Hepatic stellate cell (primary cell): ENCODE results near the gene ALAS2.
"Not testable (repeated sequence)": the region's sequence is repeated elsewhere in the genome, so short reads cannot be mapped to it uniquely, and the experiment has no call there.

ENCODE experiments used
- DNase-seq: peaks from one replicate; pipeline ENCODE4 v3.0.0; 2011; ENCODE audit warnings: low spot score

The ALAS2 gene

GRCh38 chrX:55030271-55031205 is at the start of gene ALAS2:
Gene ALAS2 (minus strand): TSS chrX:55030977. CDS start chrX:55026000, 4,977 bp downstream.
- no peak for DNase-seq

GRCh38 chrX:55074851-55075467 is 44.2 kb upstream of the ALAS2 start, which contains the start of gene PAGE2B:
Gene PAGE2B (plus strand): TSS chrX:55075030. CDS start chrX:55076042, 1,012 bp downstream.
- DNase-seq, result no peak

- DNase-seq, result no peak
These were observed 41.5 kb upstream of the ALAS2 start for GRCh38 chrX:55072286-55072685.

- not testable (repeated sequence) for DNase-seq
These were observed 36.4 kb upstream of the ALAS2 start for GRCh38 chrX:55067180-55067579.

GRCh38 chrX:55057675-55058249 is 27.0 kb upstream of the ALAS2 start:
- peak; percentile 7 for DNase-seq

- DNase-seq, result no peak
These were observed 26.3 kb upstream of the ALAS2 start for GRCh38 chrX:55056820-55057674.

- not testable (repeated sequence) for DNase-seq
These were observed 19.8 kb upstream of the ALAS2 start for GRCh38 chrX:55050599-55050998.

- no peak for DNase-seq
These were observed 10.7 kb upstream of the ALAS2 start for GRCh38 chrX:55041514-55041913.

DNA sequence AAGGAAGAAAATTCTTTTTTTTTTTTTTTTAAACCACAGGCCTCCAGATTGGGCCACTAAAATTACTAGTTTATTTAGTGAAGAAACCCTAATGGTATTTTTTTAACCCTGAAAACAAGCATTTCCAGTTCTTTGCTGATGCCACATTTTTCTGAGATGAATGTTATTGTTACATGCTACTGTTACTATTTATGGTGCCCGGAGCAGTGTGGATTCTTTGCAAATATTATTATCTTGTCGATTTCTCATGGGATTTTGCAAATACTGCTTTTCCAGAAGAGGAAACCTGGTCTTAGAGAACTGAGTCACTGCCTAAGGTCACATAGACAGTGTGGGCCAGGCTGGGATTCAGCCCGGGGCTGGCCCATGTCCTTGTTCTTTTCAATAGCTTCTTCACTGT is 8.7 kb upstream of the ALAS2 start:
- DNase-seq, result no peak

GRCh38 chrX:55033429-55033828 is 2.7 kb upstream of the ALAS2 start:
- no peak for DNase-seq

- DNase-seq, result no peak
These were observed 1.5 kb downstream of the ALAS2 start for GRCh38 chrX:55029291-55029690.

GRCh38 chrX:55028611-55029010 is 2.2 kb downstream of the ALAS2 start:
- no peak for DNase-seq

DNA sequence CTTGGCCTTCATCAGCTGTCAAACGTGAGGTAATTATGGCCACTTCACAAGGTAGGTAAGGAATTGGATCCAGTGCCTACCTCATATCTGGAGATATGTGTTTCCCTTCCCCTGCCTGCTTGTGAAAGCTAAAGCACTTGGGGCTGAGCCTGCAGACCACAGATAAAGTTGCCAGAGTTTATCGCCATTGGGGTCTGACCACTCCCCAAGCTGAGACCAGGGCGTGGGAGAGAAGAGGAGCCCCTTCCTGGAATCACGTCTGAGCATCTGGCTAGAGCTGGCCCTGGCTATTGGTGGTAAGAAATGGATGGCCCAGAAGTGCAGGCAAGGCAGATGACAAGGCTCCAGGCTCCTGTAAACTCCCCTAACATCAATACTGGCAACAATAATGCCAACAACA is 2.7 kb downstream of the ALAS2 start:
- DNase-seq, result no peak

GRCh38 chrX:55026840-55027239 is 3.9 kb downstream of the ALAS2 start:
- DNase-seq, result no peak

GRCh38 chrX:55026143-55026542 is 4.6 kb downstream of the ALAS2 start:
- no peak for DNase-seq

- DNase-seq, result no peak
These were observed 15.9 kb downstream of the ALAS2 start for GRCh38 chrX:55014897-55015299.

DNA sequence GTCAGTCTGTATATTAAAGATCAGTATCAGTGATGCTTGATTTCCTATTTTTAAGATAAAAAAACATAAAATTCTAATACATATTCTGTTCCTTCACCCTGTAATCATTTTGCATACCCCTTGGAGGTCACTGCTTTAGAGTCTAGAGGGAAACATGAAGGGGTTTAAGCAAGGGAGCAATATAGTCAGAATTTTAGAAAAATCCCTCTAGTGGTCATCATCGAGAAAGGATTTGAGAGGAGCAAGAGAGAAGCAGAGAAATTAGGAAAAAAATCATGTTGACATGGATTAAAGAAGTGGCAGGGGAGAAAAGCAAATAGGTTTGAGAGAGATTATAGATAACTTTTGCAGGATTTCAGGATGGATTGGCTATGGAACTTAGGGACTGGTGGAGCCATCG is 19.5 kb downstream of the ALAS2 start:
- no peak for DNase-seq

GRCh38 chrX:55008571-55009358 is 22.0 kb downstream of the ALAS2 start:
- DNase-seq, result peak; percentile 32

DNA sequence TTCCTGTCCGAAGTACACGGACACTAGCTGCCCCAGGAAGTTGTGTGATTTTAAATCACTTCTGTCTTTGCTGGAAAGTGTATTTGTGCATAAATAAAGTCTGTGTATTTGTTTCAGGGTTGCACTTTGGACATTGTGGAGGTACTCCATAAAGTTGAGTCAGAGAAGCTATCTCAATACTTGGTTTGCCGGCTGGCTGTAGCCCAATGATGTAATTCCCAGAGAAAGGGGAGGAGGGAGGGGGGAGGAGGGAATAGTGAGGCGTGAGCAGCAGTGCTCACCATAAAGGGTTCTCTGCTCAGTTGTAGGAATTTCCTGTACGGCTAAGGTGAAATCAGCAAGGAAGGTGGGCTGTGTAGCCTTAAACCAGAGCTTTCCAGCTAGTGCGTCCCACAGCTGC is 23.1 kb downstream of the ALAS2 start:
- DNase-seq, result peak; percentile 45

- DNase-seq, result no peak
These were observed 23.8 kb downstream of the ALAS2 start for GRCh38 chrX:55006827-55007621.
